Left lung (tissue), 10 donors: ENCODE data around the gene PKD1. TPM values are rescaled to one million over a fixed set of nuclear protein-coding genes. Genes with fewer than 3 reads are reported as not detected.
"Not testable (repeated sequence)": the region's sequence is repeated elsewhere in the genome, so short reads cannot be mapped to it uniquely, and the experiment has no call there.

Experiments
- ATAC-seq: fragments of 200-7000 bp; cut with Tn5 transposase; one replicate; pipeline ENCODE4 v1.9.1; 2020; ENCODE audit warnings: moderate library complexity
- DNase-seq, 4 donors: peaks; one replicate each; pipeline ENCODE4 v3.0.0-alpha.2; 2013 to 2020
- H3K27ac ChIP-seq, 2 donors: fragments of 200-600 bp; sonication (generic) in 1 of 2; one replicate each; pipeline versions ENCODE4 v1.5.0 to v1.8.0; 2020 to 2021
- H3K27me3 ChIP-seq, 2 donors: fragments of 200-600 bp; sonication (generic) in 1 of 2; one replicate each; pipeline versions ENCODE4 v1.5.0 to v1.8.0; 2020 to 2021
- H3K36me3 ChIP-seq, 2 donors: fragments of 200-600 bp; sonication (generic) in 1 of 2; one replicate each; pipeline versions ENCODE4 v1.5.0 to v1.8.0; 2020 to 2021
- H3K4me1 ChIP-seq, 2 donors: fragments of 200-600 bp; one replicate each; pipeline ENCODE4 v1.8.0; 2021
- H3K4me3 ChIP-seq, 2 donors: fragments of 200-600 bp; sonication (generic) in 1 of 2; one replicate each; pipeline versions ENCODE4 v1.5.0 to v1.8.0; 2020 to 2021; ENCODE audit warnings: mild to moderate bottlenecking in 1 of 2
- H3K9me3 ChIP-seq, 2 donors: fragments of 200-600 bp; sonication (generic) in 1 of 2; one replicate each; pipeline versions ENCODE4 v1.5.0 to v1.8.0; 2020 to 2021
- intact Hi-C, 2 donors: fragments of 100-400 bp; cut with DNase I; formaldehyde crosslinking; loops; one replicate each; pipeline versions ENCODE4 v1.11.2 to v1.14.2; 2022
- polyA plus RNA-seq, 6 donors: library from polyadenylated mRNA; unstranded; fragments of 120-200 nt; gene quantifications; one replicate each; pipeline ENCODE4 v1.2.1, GENCODE V29; 2013; ENCODE audit not compliant: insufficient read length in 6 of 6
- total RNA-seq, 2 donors: library from RNA; stranded (reverse); fragmentation: NEBNext Ultra II Directional; extraction: Animal tissue kit (Norgen Biotek cat#: 25700); gene quantifications; one replicate each; pipeline ENCODE4 v1.2.1, GENCODE V29; 2021
- TF ChIP-seq, protein P1 (sequence below), 2 donors: fragments of 200-600 bp; sonication (generic) in 1 of 2; IDR thresholded peaks; one replicate each; pipeline versions ENCODE4 v1.5.0 to v1.8.0; 2021; ENCODE audit warnings: antibody characterized with exemption in 2 of 2
- donor health status: DM: no; HTN: yes; CAD: no.
- donor health status: DM: no; HTN: no; CAD: no.

PKD1 gene
- total and polyA plus RNA-seq, 8 donors: 63.2 to 165 (median 101) TPM

DNA sequence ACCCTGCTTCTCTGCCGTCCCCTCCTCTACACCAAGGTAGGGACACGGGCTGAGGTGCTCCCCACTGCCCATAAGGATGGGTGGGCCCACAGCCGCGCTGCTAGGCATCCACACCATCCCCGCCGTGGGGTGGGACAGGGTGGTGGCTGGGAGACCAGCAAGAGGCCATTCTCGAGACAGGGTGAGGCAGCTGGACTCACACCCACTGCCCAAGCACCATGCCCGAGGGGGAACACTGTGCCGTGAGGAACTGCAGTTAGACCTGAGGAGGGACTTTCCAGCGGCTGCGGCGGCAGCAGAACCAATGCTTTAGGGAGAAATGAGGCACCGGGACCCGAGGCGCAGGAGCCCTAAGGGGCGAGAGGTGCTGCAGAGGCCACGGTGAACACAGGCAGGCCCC, 13.3 kb downstream of the PKD1 start:
- peaks cover 0 to 10% of the 10 kb centered on the region in 2 donors for H3K27me3 ChIP-seq
- no peak for DNase-seq
- H3K27ac ChIP-seq: peak overlapping the region in 1 of 2 donors; percentile 41
- ATAC-seq: no peak
- TF ChIP-seq, protein P1, sequence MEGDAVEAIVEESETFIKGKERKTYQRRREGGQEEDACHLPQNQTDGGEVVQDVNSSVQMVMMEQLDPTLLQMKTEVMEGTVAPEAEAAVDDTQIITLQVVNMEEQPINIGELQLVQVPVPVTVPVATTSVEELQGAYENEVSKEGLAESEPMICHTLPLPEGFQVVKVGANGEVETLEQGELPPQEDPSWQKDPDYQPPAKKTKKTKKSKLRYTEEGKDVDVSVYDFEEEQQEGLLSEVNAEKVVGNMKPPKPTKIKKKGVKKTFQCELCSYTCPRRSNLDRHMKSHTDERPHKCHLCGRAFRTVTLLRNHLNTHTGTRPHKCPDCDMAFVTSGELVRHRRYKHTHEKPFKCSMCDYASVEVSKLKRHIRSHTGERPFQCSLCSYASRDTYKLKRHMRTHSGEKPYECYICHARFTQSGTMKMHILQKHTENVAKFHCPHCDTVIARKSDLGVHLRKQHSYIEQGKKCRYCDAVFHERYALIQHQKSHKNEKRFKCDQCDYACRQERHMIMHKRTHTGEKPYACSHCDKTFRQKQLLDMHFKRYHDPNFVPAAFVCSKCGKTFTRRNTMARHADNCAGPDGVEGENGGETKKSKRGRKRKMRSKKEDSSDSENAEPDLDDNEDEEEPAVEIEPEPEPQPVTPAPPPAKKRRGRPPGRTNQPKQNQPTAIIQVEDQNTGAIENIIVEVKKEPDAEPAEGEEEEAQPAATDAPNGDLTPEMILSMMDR (IDR thresholded peaks at IDR 0.05): no peak
- no peak overlapping the region for H3K4me3 ChIP-seq
- H3K36me3 ChIP-seq: peaks cover 0 to under 1% of the 10 kb centered on the region in 2 donors
- intact Hi-C loops: no loop called here
- H3K4me1 ChIP-seq: peaks cover 24 to 35% of the 10 kb centered on the region in 2 donors
- H3K9me3 ChIP-seq: no peaks in the 10 kb centered on the region

DNA sequence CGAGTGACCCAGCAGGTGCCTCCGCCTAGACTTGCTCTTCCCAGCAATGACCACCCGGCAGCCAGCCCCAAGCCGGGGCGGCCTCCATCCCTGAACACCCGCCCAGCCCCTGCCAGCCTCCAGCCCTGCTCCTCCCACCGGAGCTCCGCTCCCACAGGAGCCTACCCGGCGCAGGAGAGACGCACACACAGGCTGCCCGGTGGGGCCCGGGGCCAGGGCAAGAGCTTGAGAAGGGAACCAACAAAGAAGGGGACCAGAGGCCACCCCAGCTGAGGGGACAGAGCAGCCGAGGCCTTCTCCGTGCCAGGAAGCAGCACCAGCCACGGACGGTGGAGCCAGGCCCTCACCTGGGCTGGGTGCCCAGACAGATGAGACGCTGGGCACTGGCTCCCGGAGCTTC, 13.8 kb downstream of the PKD1 start:
- H3K4me3 ChIP-seq: no peak overlapping the region
- H3K9me3 ChIP-seq: no peaks in the 10 kb centered on the region
- intact Hi-C loops: no loop called here
- no peak overlapping the region for H3K27ac ChIP-seq
- TF ChIP-seq, protein P1 (IDR thresholded peaks at IDR 0.05): no peak
- H3K27me3 ChIP-seq: peaks cover 0 to 10% of the 10 kb centered on the region in 2 donors
- DNase-seq: no peak
- peaks cover 19 to 30% of the 10 kb centered on the region in 2 donors for H3K4me1 ChIP-seq
- H3K36me3 ChIP-seq: peaks cover 0 to 4% of the 10 kb centered on the region in 2 donors
- ATAC-seq: no peak

DNA sequence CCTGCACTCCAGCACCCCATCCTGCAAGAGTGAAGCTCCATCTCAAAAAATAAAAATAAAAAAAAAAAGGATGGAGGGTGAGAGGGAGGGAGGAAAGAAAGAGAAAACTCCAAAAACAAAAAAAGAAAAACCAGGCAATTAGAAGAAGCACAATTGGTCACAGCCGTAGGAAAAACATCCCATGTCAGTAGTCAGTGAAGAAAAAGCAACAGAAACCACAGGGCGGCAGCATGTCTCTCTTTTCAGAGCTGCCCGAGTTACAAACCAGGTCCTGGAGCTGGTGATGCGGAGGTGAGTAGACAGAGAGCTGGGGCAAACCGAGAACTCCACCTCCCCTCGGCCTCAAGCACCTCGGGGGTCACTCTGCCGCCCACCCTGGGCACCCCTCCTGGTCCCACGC, 14.4 kb downstream of the PKD1 start:
- DNase-seq: not testable (repeated sequence)

DNA sequence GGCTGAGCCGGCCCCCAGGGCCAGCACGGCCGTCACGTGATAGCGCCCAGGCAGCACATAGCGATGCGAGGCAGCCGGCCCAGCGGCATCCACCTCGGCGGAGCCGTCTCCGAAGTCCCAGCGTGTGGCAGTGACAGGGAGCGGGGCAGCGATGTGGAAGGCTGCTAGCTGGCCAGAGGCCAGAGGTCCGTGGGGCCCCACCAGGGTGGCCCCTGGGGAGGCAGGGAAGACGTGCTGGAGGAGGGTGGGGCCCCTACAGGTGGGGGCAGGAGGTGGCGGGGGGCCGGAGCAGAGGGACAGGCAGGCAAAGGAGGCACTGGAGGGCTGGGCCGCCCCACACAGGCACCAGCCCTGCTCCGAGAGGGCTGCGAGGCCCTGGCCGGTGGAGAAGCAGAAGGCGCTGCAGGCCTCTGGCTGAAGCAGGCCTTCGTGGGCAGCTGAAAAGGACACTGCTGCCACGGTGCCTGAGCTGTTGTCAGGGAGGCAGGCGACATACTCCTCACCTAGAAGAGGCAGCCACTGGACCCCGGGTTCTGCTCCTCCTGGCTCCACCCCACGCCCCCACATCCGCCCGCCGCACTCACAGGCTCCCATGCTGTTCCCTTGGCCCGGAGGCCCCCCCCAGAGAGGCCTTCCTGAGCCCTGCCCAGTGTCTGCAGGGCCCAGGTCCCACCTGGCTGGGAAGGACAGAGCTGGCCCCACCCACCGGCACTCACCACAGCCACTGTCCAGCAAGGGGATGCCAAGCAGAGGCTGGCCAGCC, 17.6 kb downstream of the PKD1 start:
- H3K4me1 ChIP-seq, ATAC-seq, H3K27me3 ChIP-seq, DNase-seq, H3K9me3 ChIP-seq, intact Hi-C loops, H3K4me3 ChIP-seq, H3K27ac ChIP-seq: not testable (repeated sequence)
- H3K36me3 ChIP-seq: peaks cover 0 to 25% of the 10 kb centered on the region in 2 donors

More for the DNA sequence above, 14.4 kb downstream of the PKD1 start:
- H3K4me3 ChIP-seq, ATAC-seq, H3K9me3 ChIP-seq, H3K27ac ChIP-seq, H3K36me3 ChIP-seq, intact Hi-C loops: not testable (repeated sequence)
- peaks cover 15 to 24% of the 10 kb centered on the region in 2 donors for H3K4me1 ChIP-seq
- H3K27me3 ChIP-seq: peaks cover 0 to 10% of the 10 kb centered on the region in 2 donors

DNA sequence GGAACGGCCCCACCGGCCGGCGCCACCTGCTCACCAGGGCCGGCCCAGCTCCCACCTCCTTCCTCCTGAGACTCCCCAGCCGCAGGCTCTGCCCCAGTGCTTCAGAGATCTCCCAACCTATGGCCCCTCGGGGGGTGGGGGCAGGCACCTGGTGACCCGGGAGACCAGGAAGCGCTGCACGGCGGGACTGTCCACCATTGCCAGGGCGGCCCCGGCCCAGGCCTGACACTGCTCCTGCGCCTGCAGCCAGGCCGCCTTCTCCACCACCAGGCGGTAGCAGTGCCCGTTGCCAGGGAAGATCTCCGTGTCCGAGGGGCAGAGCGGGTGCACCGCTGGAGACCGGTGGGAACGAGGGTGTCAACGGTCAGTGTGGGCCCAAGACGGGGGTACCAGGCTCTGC, 18.4 kb downstream of the PKD1 start:
- H3K27me3 ChIP-seq, ATAC-seq, intact Hi-C loops, H3K4me3 ChIP-seq, H3K4me1 ChIP-seq, H3K27ac ChIP-seq, DNase-seq, H3K9me3 ChIP-seq: not testable (repeated sequence)
- peaks cover 0 to 30% of the 10 kb centered on the region in 2 donors for H3K36me3 ChIP-seq

DNA sequence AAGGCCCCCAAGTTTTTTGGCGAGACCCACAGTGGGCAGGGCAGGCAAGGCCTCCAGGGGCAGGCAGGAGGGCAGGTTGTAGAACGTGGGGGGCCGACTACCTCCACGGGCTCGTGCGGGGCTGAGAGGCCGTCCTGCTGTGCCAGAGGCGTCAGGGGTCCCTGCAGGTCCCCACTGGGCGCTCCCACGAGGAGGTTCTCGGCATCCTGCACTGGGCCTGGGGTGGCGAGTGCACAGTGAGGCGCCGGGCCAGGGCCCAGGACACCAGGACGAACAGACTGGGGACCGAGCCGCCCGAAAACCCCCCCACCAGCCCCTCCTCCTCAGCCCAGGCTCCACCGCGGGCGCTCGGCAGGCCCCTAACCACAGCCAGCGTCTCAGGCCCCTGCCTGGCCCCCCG, 19.3 kb downstream of the PKD1 start:
- H3K27ac ChIP-seq, H3K4me3 ChIP-seq, H3K9me3 ChIP-seq, ATAC-seq, DNase-seq, intact Hi-C loops, H3K27me3 ChIP-seq, H3K4me1 ChIP-seq: not testable (repeated sequence)
- H3K36me3 ChIP-seq: peaks cover 0 to 39% of the 10 kb centered on the region in 2 donors

DNA sequence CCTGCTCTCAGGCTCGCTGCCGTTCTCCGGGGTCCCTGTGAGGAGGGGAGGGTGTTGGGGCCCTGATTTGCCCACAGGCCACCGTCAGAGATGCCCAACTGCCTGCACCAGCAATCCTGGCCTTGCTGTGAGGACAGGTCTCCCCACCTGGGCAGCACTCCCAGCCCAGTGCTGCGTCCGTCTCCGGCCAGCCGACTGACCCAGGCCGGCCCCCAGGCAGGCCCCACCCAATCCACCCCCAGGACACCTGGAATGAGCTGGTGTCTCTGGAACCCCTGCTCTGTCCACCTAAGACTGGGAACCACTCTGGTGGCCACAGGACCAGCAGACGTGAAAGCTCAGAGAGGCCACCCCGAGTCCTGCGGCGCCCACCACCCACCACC, 20.1 kb downstream of the PKD1 start:
- H3K4me3 ChIP-seq: no peak overlapping the region
- H3K4me1 ChIP-seq: no peaks in the 10 kb centered on the region
- TF ChIP-seq, protein P1 (IDR thresholded peaks at IDR 0.05): no peak
- ATAC-seq: no peak
- peaks cover 0 to 48% of the 10 kb centered on the region in 2 donors for H3K36me3 ChIP-seq
- intact Hi-C loops: no loop called here
- no peak overlapping the region for H3K27ac ChIP-seq
- no peaks in the 10 kb centered on the region for H3K27me3 ChIP-seq
- DNase-seq: no peak
- H3K9me3 ChIP-seq: no peaks in the 10 kb centered on the region

DNA sequence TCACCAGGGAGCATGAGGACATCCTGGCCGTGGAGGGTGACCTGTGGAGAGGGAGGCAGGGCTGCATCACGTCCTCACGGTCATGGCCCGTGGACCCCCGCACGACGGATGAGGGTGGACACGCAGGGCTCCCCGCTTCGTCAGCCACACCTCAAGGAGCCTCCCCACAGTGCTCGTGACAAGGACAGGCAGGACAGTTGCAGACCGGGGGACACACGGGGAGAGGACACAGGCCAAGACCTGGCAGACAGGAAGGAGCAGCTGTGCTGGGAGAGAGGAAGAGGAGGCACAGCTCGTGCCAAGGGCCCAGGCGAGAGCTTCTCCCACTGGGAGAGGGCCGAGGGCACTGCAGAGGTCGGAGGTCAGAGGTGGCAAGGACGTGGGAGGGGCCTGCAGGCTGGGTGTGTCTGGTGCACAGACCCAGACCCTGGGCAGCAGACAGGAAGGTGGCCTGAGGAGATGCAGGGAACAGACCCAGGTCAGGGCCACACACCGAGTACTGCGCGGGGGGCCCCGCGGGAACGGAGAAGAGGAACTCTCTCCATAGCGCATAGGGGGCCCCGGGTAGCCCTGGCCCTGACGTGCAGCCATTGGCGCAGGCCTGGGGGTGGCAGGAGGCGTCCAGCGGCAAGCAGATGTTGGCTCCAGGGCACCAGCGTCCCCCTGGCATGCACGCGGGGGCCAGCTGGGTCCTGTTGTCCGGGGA, 20.7 kb downstream of the PKD1 start:
- ATAC-seq, DNase-seq, H3K27ac ChIP-seq, H3K4me1 ChIP-seq, H3K27me3 ChIP-seq, intact Hi-C loops, H3K9me3 ChIP-seq, H3K4me3 ChIP-seq: not testable (repeated sequence)
- peaks cover 0 to 53% of the 10 kb centered on the region in 2 donors for H3K36me3 ChIP-seq

DNA sequence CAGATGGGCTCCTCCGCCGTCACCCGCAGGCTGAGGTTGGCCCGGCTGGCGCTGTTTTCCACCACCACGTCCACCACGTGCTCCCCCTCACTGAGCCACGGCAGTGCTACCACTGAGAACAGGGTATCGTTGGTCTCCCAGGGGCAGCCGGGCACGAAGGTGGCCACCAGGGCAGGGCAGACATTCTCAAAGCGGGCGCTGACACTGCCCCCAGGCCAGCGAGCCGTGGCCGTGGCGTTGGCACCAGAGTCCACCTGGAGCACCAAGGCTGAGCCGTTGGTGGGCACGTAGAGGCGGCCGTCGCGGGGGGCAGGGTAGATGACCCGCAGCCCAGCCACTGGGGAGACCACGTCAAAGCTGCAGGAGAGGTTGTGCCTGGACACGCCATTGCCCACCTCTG, 21.5 kb downstream of the PKD1 start:
- H3K36me3 ChIP-seq: peaks cover 0 to 61% of the 10 kb centered on the region in 2 donors
- intact Hi-C loops, H3K27me3 ChIP-seq, DNase-seq, ATAC-seq, H3K9me3 ChIP-seq, H3K27ac ChIP-seq, H3K4me1 ChIP-seq, H3K4me3 ChIP-seq: not testable (repeated sequence)

DNA sequence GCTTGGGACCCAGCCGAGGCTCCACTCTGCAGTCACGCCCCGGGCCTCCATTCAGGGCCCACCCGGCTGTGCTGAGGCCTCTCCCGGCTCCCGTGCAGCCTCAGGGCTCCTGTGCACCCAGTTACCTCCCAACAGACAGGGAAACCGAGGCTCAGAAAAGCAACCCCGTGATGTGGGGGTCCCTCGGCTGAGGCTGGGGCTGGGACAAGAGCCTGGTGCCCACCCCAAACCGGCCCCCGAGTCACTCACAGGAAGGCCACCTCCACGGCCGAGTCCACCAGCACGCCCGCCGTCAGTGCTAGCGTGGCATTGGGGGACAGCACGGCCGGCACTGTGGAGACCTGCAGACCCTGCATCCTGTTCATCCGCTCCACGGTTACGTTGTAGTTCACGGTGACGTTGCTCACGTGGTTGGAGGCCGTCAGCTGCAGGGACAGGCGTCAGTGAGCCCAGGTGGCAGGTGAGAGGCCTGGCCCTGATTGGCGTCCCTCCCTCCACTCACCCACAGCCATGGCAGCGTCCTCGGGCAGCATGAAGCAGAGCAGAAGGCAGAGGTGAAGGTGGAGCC, 23.1 kb downstream of the PKD1 start:
- peaks cover 0 to 75% of the 10 kb centered on the region in 2 donors for H3K36me3 ChIP-seq
- intact Hi-C loops, ATAC-seq, H3K27ac ChIP-seq, H3K9me3 ChIP-seq, H3K4me1 ChIP-seq, DNase-seq, H3K4me3 ChIP-seq, H3K27me3 ChIP-seq: not testable (repeated sequence)
